Tibial nerve (tissue), 3 donors: ENCODE data around the gene PTPRR.

Source experiments
- POLR2A ChIP-seq, 2 donors: fragments of 450-650 bp; IDR thresholded peaks; one replicate each; pipeline ENCODE4 v1.6.1; 2017; ENCODE audit warnings: antibody characterized with exemption in 2 of 2, mild to moderate bottlenecking in 2 of 2, moderate library complexity in 2 of 2
- TF ChIP-seq, protein P1 (sequence below), 5 experiments: fragments of 200-600 bp in 3 of 5; fragments of 450-650 bp in 2 of 5; sonication (generic) in 3 of 5; IDR thresholded peaks; one replicate each; pipeline ENCODE4 v1.5.1; 2016 to 2019; ENCODE audit warnings: antibody characterized with exemption in 5 of 5, mild to moderate bottlenecking in 3 of 5, moderate library complexity in 2 of 5

GRCh38 chr12:70683976-70684375 lies 236.6 kb downstream of the PTPRR start:
- TF ChIP-seq, protein P1, sequence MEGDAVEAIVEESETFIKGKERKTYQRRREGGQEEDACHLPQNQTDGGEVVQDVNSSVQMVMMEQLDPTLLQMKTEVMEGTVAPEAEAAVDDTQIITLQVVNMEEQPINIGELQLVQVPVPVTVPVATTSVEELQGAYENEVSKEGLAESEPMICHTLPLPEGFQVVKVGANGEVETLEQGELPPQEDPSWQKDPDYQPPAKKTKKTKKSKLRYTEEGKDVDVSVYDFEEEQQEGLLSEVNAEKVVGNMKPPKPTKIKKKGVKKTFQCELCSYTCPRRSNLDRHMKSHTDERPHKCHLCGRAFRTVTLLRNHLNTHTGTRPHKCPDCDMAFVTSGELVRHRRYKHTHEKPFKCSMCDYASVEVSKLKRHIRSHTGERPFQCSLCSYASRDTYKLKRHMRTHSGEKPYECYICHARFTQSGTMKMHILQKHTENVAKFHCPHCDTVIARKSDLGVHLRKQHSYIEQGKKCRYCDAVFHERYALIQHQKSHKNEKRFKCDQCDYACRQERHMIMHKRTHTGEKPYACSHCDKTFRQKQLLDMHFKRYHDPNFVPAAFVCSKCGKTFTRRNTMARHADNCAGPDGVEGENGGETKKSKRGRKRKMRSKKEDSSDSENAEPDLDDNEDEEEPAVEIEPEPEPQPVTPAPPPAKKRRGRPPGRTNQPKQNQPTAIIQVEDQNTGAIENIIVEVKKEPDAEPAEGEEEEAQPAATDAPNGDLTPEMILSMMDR (IDR thresholded peaks at IDR 0.05), result no peak
- no peak for TF ChIP-seq POLR2A (IDR thresholded peaks at IDR 0.05)
